Central memory CD8-positive, alpha-beta T cell (primary cell): Measurements from ENCODE around the gene AKR7A3.

Experiments
- ATAC-seq: fragments of 150-1000 bp; cut with Tn5 transposase; replicated peaks from 2 replicates; pipeline ENCODE4 v1.10.0; 2022; ENCODE audit warnings: mild to moderate bottlenecking, moderate FRiP score, moderate number of reproducible peaks; ENCODE audit not compliant: poor library complexity, severe bottlenecking; ENCODE audit errors: extremely low read depth
- DNase-seq, 2 donors: peaks; one replicate each; pipeline ENCODE4 v3.0.0; 2021; ENCODE audit warnings: low spot score in 2 of 2
- H3K27ac Mint-ChIP-seq: one replicate; pipeline ENCODE4 v1.8.0; 2022; ENCODE audit warnings: low read depth, mild to moderate bottlenecking, moderate library complexity, mixed read lengths
- H3K27me3 Mint-ChIP-seq: one replicate; pipeline ENCODE4 v1.8.0; 2022; ENCODE audit warnings: mixed read lengths
- H3K36me3 Mint-ChIP-seq: one replicate; pipeline ENCODE4 v1.8.0; 2022; ENCODE audit warnings: mild to moderate bottlenecking, moderate library complexity, mixed read lengths; ENCODE audit not compliant: insufficient read depth
- H3K4me1 Mint-ChIP-seq: one replicate; pipeline ENCODE4 v1.8.0; 2022; ENCODE audit warnings: mixed read lengths
- H3K4me3 Mint-ChIP-seq: one replicate; pipeline ENCODE4 v1.8.0; 2022; ENCODE audit warnings: mild to moderate bottlenecking, moderate library complexity, mixed read lengths
- H3K9me3 Mint-ChIP-seq: one replicate; pipeline ENCODE4 v1.8.0; 2022; ENCODE audit warnings: mixed read lengths

AKR7A3 gene

GRCh38 chr1:19313961-19314882 lies 25.7 kb upstream of the AKR7A3 start:
- peaks cover 30% of the 10 kb centered on the region for H3K36me3 Mint-ChIP-seq
- no peak overlapping the region for H3K27ac Mint-ChIP-seq
- no peaks in the 10 kb centered on the region for H3K9me3 Mint-ChIP-seq
- peak overlapping the region; percentile 81 for H3K4me3 Mint-ChIP-seq
- H3K4me1 Mint-ChIP-seq: peaks cover 31% of the 10 kb centered on the region
- ATAC-seq: no peak
- DNase-seq: no peak
- H3K27me3 Mint-ChIP-seq: no peaks in the 10 kb centered on the region

- H3K4me1 Mint-ChIP-seq: peaks cover 37% of the 10 kb centered on the region
- H3K27ac Mint-ChIP-seq: peak overlapping the region; percentile 75
These were observed 25.0 kb upstream of the AKR7A3 start for GRCh38 chr1:19313636-19313959.

DNA sequence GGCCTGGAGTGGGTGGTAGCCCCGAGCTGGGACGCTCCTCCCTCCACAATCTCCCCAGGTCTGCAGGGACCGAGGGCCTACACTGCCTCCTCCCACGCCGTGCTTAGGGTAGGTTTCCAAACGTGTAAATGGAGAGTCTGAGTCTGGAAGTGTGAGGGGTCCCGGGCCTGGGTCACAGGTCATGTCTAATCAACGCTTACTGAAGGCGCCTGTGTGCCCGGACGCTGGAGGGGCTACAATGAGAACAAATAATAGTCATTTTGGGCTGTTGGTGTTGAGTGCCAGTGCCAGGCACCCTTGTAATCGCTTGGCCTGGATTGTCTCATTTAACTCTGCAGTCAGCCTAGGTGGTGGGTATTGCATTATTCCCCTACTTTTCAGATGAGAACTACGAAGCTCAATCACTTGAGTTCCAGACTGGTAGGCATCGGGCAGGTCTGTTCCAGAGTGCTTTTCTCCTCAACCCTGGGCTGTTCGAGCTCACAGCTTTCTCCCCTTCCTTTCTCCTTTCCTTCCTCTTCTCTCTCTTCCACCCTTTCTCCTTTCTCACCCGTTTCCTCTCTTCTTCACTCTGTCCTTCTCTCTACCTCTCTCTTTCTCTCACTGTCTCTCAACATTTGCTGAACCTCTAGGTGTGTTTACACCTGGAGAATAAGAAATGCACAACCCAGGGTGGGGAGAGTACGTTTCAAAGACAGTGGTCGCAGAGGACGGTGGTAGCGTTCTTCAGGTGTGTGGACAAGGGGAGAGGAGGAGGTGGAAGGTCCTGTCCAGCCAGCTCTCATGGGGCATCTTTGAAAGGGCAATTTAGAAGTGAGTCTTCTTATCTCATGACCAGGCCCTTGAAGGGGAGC lies 24.4 kb upstream of the AKR7A3 start:
- DNase-seq (no peak), ATAC-seq (no peak)
- peak overlapping the region; percentile 75 for H3K27ac Mint-ChIP-seq
- peaks cover 26% of the 10 kb centered on the region for H3K36me3 Mint-ChIP-seq
- peak overlapping the region; percentile 81 for H3K4me3 Mint-ChIP-seq
- H3K27me3 Mint-ChIP-seq: no peaks in the 10 kb centered on the region
- no peaks in the 10 kb centered on the region for H3K9me3 Mint-ChIP-seq
- H3K4me1 Mint-ChIP-seq: peaks cover 37% of the 10 kb centered on the region

More at GRCh38 chr1:19313636-19313959, 25.0 kb upstream of the AKR7A3 start:
- Mint-ChIP-seq H3K4me3 (peak overlapping the region; percentile 81), H3K36me3 (peaks cover 26% of the 10 kb centered on the region), H3K9me3 (no peaks in the 10 kb centered on the region), H3K27me3 (no peaks in the 10 kb centered on the region)
- DNase-seq (no peak), ATAC-seq (no peak)

DNA sequence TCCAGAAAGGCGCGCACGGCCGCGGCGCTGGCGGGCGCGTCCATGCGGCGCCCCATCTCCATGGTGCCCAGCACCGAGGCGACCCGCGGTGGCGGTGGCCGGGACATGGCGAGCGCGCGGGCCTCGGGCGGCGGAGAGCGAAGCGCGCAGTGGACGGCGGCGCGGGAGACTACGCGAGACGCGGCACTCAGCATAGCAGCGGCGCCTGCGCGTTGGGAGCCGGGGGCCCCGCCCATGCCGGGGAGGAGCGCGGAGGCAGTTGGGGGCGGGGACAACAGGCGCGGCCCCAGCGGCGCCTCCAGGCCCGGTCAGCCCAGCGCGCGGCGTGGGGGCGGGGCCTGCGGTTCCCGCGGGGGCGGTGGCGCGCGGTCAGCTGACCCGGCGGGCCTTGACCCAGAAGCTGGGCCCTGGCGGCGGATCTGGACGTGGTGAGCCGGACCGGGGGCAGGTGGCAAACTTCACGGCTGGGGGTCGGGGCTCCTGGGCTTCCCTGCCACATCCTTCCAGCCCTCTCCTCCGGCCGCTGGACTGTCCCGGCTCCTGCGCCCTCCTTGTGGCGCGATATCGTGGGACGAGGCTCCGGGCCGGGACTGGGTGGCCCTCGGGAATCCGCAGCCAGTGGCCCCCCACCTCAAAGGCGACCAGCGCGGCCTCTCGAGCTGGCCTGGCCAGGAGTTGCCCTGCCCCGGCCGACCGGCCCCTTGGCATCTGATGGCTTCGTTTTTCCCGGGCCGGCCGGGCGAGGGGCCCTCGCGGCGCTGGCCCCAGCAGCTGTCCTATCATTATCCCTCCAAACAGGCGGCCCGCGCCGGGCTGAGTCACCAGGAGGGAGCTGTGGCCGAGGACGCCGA lies 23.6 kb upstream of the AKR7A3 start, which contains the start of the genes AKR7A2 and SLC66A1:
Gene AKR7A2, minus strand, starts transcription at position 214 of the 851 bp plus-strand sequence. Its CDS starts 20 bp downstream, at position 194.
Gene SLC66A1, plus strand, starts transcription at position 396 of the 851 bp plus-strand sequence. CDS start 5,352 bp downstream, outside the sequence.
- H3K27me3 Mint-ChIP-seq: no peaks in the 10 kb centered on the region
- ATAC-seq (peak; percentile 92), DNase-seq (peak; percentile 82 to 84)
- H3K9me3 Mint-ChIP-seq: no peaks in the 10 kb centered on the region
- peaks cover 26% of the 10 kb centered on the region for H3K36me3 Mint-ChIP-seq
- H3K4me3 Mint-ChIP-seq: peak within 1 kb of the TSS; percentile 81
- peak within 1 kb of the TSS; percentile 75 for H3K27ac Mint-ChIP-seq
- H3K4me1 Mint-ChIP-seq: peaks cover 37% of the 10 kb centered on the region

DNA sequence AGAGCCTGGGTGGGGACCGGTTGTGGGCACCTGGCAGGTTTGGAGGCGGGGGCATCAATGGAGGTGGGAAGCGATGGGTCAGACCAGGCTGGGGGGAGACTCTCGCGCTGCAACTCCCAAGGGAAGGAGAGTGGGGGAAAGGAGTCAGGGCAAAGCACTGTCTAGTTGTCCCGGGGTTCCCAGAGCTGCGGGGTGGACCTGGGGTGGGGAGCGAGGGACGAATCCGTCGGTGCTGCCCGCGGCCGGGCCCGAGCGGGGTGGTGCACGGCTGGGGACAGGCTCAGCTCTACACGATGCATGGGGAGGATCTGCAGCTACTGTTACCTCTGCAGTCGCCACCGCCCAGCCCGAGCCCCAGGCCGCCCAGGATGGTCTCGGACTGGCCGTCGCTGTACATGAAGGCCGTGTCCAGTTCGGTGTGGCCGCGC lies 22.9 kb upstream of the AKR7A3 start:
- peaks cover 25% of the 10 kb centered on the region for H3K36me3 Mint-ChIP-seq
- no peaks in the 10 kb centered on the region for H3K9me3 Mint-ChIP-seq
- H3K4me1 Mint-ChIP-seq: peaks cover 37% of the 10 kb centered on the region
- H3K27ac Mint-ChIP-seq: peak overlapping the region; percentile 13
- H3K27me3 Mint-ChIP-seq: no peaks in the 10 kb centered on the region
- DNase-seq: no peak
- peak; percentile 19 for ATAC-seq
- peak overlapping the region; percentile 81 for H3K4me3 Mint-ChIP-seq

GRCh38 chr1:19310720-19311502 lies 22.3 kb upstream of the AKR7A3 start:
- H3K4me3 Mint-ChIP-seq: peak overlapping the region; percentile 81
- peak overlapping the region; percentile 13 for H3K27ac Mint-ChIP-seq
- H3K36me3 Mint-ChIP-seq: peaks cover 31% of the 10 kb centered on the region
- DNase-seq (no peak), ATAC-seq (no peak)
- H3K4me1 Mint-ChIP-seq: peaks cover 34% of the 10 kb centered on the region
- H3K27me3 Mint-ChIP-seq: no peaks in the 10 kb centered on the region
- H3K9me3 Mint-ChIP-seq: no peaks in the 10 kb centered on the region

DNA sequence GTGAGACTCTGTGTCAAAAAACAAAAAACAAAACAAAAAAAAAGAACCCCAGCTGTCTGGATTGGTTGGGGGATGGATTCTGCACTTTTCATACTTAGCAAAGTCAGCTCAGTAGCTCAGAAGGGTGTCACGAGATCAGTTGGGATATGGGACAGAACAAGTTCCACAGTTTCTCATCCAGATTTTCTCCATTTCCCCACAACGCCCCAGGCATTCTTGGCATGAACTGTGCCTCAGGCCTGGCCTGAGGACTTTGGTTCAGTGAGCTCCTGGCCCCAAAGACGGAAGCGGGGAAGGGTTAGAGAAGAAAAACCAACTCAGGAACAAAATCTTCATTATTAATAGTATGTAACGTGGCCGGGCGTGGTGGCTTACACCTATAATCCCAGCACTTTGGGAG lies 21.5 kb upstream of the AKR7A3 start:
- DNase-seq (no peak), ATAC-seq (no peak)
- Mint-ChIP-seq H3K9me3 (no peaks in the 10 kb centered on the region), H3K27me3 (no peaks in the 10 kb centered on the region), H3K27ac (no peak overlapping the region), H3K4me1 (peaks cover 29% of the 10 kb centered on the region), H3K4me3 (peak overlapping the region; percentile 81), H3K36me3 (peaks cover 32% of the 10 kb centered on the region)

- peaks cover 34% of the 10 kb centered on the region for H3K36me3 Mint-ChIP-seq
- no peak overlapping the region for H3K4me3 Mint-ChIP-seq
- no peaks in the 10 kb centered on the region for H3K9me3 Mint-ChIP-seq
- DNase-seq: no peak
- H3K4me1 Mint-ChIP-seq: peaks cover 29% of the 10 kb centered on the region
- no peak overlapping the region for H3K27ac Mint-ChIP-seq
- no peak for ATAC-seq
- H3K27me3 Mint-ChIP-seq: no peaks in the 10 kb centered on the region
These were observed 20.7 kb upstream of the AKR7A3 start for GRCh38 chr1:19309123-19309813.

GRCh38 chr1:19308509-19308907 lies 19.9 kb upstream of the AKR7A3 start:
- Mint-ChIP-seq H3K4me1 (peaks cover 26% of the 10 kb centered on the region), H3K27ac (no peak overlapping the region), H3K36me3 (peaks cover 33% of the 10 kb centered on the region), H3K4me3 (no peak overlapping the region), H3K27me3 (no peaks in the 10 kb centered on the region), H3K9me3 (no peaks in the 10 kb centered on the region)
- DNase-seq: no peak
- no peak for ATAC-seq

- DNase-seq: no peak
These were observed 19.4 kb upstream of the AKR7A3 start for GRCh38 chr1:19307794-19308508.

More at GRCh38 chr1:19307794-19308508, 19.4 kb upstream of the AKR7A3 start:
- ATAC-seq: no peak
- no peaks in the 10 kb centered on the region for H3K27me3 Mint-ChIP-seq
- peaks cover 34% of the 10 kb centered on the region for H3K36me3 Mint-ChIP-seq
- H3K4me3 Mint-ChIP-seq: no peak overlapping the region
- H3K9me3 Mint-ChIP-seq: no peaks in the 10 kb centered on the region
- H3K4me1 Mint-ChIP-seq: peaks cover 20% of the 10 kb centered on the region
- H3K27ac Mint-ChIP-seq: no peak overlapping the region
